LHCN-M2 (cell line): ENCODE results near the gene DYNLT1. TPM values are rescaled to one million over a fixed set of nuclear protein-coding genes. Genes with fewer than 3 reads are reported as not detected.
"Not testable (repeated sequence)": the region's sequence is repeated elsewhere in the genome, so short reads cannot be mapped to it uniquely, and the experiment has no call there.

Experiments
- DNase-seq: peaks from one replicate; pipeline ENCODE4 v3.0.0-alpha.2; 2012; ENCODE audit warnings: low read depth
- total RNA-seq: library from RNA; depleted of rRNA; stranded (reverse); fragments of >200 nt; gene quantifications from 2 replicates; pipeline ENCODE4 v1.2.3, GENCODE V29; 2014

The DYNLT1 gene
- total RNA-seq, 1 experiment from 2014 or later = 90.4 TPM

DNA sequence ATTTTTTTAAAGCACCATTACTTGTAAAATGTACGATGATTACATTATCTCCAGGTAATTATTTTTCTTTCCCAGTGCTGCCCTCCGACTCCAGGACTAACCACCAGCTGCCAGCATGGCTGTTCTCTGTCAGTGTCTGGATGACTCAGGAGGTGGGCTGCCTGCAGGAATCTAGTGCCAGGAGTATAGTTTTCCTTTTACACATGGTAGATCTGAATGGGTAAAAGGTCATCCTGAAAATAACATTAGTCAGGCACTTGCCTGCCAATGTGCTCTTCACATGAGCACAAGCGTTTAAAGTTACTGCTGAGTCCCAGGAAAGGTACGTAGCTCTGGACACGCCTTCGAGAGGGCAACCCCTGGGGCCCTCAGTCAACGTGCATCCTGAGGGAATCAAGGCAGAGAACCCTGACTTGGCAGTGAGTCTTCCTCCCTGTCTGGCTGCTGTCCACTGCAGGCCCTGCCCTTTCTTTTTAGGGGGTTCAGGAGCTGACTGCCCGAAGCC, 2.4 kb downstream of the DYNLT1 start:
- DNase-seq = peak; percentile 95

- no peak for DNase-seq
Observed at GRCh38 chr6:158640519-158640918, 4.0 kb downstream of the DYNLT1 start.

DNA sequence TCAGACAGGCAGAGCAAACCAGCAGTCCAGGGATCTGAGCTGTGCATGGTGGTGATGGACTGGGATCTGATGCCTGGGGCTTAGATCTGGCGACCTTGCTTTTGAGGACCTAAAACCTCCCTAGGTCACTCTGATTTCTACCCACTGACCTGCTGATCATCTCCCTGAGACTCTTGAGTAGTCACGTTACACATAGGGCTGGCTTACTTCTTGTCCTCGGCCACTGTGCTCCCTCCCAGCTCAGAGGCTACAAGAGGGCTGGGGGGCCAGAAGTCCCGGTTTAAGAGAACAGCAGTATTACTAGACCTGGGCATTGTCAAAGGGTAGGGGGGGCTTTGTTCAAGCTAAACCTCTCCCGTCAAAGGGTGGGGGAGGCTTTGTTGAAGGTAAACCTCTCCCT, 5.5 kb downstream of the DYNLT1 start:
- no peak for DNase-seq

DNA sequence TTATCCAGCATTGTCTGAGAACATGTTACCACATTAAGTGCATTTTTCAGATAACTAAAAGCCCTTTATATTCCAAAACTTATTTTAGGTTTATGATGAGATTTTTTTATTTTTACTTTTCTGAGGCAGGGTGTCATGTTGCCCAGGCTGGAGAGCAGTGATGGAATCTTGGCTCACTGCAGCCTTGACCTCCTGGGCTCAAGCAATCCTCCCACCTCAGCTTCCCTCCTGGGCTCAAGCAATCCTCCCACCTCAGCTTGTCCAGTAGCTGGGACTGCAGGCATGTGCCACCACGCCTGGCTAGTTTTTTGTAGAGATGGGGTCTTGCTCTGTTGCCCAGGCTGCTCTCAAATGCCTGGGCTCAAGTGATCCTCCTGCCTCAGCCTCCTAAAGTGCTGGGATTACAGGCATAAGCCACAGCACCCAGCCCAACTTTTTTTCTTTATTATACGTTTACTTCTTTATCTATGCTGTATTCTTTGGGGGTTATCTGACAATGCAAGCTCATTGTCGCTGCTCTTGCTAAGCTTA, 6.2 kb downstream of the DYNLT1 start:
- no peak for DNase-seq

- no peak for DNase-seq
Observed at GRCh38 chr6:158636778-158637177, 7.8 kb downstream of the DYNLT1 start.

- no peak for DNase-seq
Observed at GRCh38 chr6:158635427-158636073, 9.0 kb downstream of the DYNLT1 start.

- no peak for DNase-seq
Observed at GRCh38 chr6:158634695-158635426, 9.7 kb downstream of the DYNLT1 start.

DNA sequence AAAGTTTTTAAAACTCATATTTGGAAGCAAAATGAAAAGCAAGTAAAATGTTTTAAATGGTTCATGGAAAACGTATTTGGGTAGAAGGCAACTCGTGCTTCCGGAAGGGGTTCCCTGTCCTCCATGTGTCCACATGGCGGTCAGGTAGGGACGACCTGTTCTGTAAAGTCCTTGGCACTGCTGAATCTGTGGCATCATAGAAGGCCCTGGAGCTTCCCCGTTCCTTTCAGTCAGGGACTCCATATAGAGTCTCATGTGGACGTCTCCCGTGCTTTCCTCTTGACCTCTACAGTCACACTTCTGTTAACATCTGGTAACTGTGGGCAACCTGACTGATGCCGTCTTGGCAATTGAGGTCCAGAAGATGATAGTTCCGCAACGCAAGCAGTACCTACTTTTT, 11.4 kb downstream of the DYNLT1 start:
- no peak for DNase-seq

GRCh38 chr6:158632538-158633119, 11.9 kb downstream of the DYNLT1 start:
- not testable (repeated sequence) for DNase-seq

- DNase-seq = peak; percentile 91
Observed at GRCh38 chr6:158631678-158632537, 12.6 kb downstream of the DYNLT1 start.

- peak; percentile 32 for DNase-seq
Observed at GRCh38 chr6:158630938-158631616, 13.5 kb downstream of the DYNLT1 start.

DNA sequence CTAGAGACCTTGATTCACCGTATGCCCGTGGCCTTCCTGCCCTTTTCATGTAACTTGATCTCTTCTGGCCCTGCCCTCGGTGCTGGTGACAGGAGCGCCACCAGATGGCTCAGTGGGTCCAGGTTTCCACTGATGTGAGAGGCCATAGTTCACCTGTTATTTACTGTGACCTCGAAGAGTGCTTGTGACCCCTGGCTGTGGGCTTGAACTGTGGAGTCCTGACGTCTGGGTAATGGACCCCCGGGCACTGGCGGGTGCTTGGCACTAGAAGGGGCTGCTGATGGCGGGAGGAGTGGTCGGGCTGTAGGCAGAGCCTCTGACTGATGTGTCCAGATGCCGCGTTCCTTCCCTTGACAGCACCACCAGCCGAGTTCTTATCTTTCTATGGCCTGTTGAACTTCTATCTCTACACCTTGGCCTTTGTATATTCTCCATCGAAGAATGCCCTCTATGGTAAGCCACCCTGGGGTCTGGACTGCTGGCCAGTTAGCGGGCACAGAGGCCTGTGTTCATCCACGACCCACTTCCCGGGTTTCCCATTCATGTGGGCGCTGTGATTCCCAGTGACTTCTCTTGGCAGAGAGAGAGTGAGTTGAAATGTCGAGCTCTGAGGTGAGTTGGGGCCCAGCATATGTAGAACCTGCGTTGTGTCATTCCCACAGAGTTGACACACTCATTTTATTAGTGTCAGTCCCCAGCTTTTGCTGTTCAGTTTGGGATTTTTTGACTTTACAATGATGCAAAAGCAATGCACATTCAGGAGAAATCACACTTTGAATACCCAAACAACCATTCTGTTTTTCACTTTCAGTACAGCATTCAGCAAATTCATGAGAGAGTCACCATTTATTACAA, 14.9 kb downstream of the DYNLT1 start:
- DNase-seq = no peak

DNA sequence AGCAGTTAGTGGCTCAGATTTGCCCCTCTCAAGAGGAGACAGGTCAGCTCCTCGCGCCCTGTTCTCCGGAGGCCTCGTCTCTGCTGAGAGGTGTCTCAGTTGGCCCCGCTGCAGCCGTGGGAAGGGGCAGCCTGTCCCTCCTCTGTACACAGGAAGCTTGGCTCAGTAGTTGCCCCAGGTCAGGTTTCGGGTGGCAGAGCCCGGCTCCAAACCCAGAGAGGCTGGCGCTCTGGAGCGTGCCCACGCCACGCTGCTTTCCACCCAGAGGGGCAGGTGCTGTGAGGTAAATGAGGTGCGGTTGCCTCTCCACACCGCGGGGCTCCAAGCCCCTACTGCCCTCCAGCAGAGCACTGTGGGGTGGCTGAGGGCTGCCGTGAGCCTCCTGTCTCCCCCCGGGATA, 16.0 kb downstream of the DYNLT1 start:
- no peak for DNase-seq

GRCh38 chr6:158627940-158628211, 16.7 kb downstream of the DYNLT1 start:
- no peak for DNase-seq

- DNase-seq = no peak
Observed at GRCh38 chr6:158627168-158627939, 17.2 kb downstream of the DYNLT1 start.

GRCh38 chr6:158626360-158627167, 18.0 kb downstream of the DYNLT1 start:
- DNase-seq = no peak

DNA sequence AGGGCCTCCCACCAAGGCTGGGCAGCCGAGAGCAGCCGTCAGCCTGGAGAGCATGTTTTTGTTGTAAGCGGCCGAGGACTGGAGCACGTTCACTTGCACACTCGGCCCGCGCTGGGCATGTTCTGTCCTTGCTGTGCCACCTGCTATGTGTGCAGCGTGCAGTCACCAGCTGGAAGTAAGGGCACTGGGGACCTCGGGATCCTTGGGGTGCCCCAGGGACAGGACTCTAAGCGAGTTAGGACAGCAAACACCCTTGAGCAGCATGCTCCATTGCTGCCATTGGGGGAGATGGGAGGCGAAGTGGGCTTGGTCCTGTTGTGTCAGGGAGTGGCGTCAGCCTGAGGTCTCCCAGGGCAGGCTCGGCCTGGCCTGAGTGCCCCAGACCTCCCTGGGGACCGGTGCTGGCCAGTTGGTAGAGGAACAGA, 18.6 kb downstream of the DYNLT1 start:
- DNase-seq = no peak
